ENCODE data around the gene CHPT1.

GRCh38 chr12:101740980-101741379 lies 43.5 kb downstream of the CHPT1 start:
- no peak for TF ChIP-seq CTCF (IDR thresholded peaks at IDR 0.05 in 8 of 11, conservative IDR thresholded peaks at IDR 0.05 in 3 of 11)
- no peak for TF ChIP-seq POLR2AphosphoS5 (IDR thresholded peaks at IDR 0.05)
- TF ChIP-seq POLR2A (IDR thresholded peaks at IDR 0.05): no peak

All from spleen (tissue), 7 donors.